PC-3 (cell line): ENCODE data around the gene SMG7. TPM values are rescaled to one million over a fixed set of nuclear protein-coding genes. Genes with fewer than 3 reads are reported as not detected.
A peak's percentile ranks its signal among the peaks of the same experiment; 100 is the strongest.

Source experiments
- ATAC-seq: fragments of 200-7000 bp; cut with Tn5 transposase; 2 replicates; pipeline ENCODE4 v1.9.1; 2020; ENCODE audit warnings: mild to moderate bottlenecking, moderate library complexity
- BruUV-seq: library from RNA; stranded (reverse); fragments of 400-500 nt; replicated peaks from 2 replicates; lab custom pipeline; 2021; lab: Mats Ljungman, UMichigan
- CTCF ChIA-PET: fragments of 300-600 bp; sonication (Branson Sonifier 250); formaldehyde crosslinking; loops from one replicate; lab custom pipeline; 2022; ENCODE audit warnings: antibody characterized with exemption; lab: Charles Lee
- POLR2A ChIA-PET: fragments of 300-600 bp; sonication (Branson Sonifier 250); formaldehyde crosslinking; loops from one replicate; lab custom pipeline; 2022; ENCODE audit warnings: antibody characterized with exemption; ENCODE audit not compliant: unreplicated experiment; lab: Charles Lee
- DNase-seq: peaks from one replicate; pipeline ENCODE4 v3.0.0-alpha.2; 2015
- H2AFZ ChIP-seq: fragments of 300-600 bp; sonication (generic); 2 replicates; pipeline ENCODE4 v1.6.0; 2016; ENCODE audit warnings: antibody characterized with exemption, low read length
- H3F3A ChIP-seq: fragments of 300-600 bp; sonication (generic); one replicate; pipeline ENCODE4 v1.6.0; 2017; ENCODE audit warnings: antibody characterized with exemption, low read length, control low read depth, mild to moderate bottlenecking; ENCODE audit not compliant: unreplicated experiment
- H3K27ac ChIP-seq: fragments of 300-600 bp; sonication (generic); 2 replicates; pipeline ENCODE4 v1.5.1; 2016; ENCODE audit warnings: mild to moderate bottlenecking, low read length
- H3K27me3 ChIP-seq: fragments of 300-600 bp; sonication (generic); 2 replicates; pipeline ENCODE4 v1.6.1; 2016; ENCODE audit warnings: low read length, mixed read lengths
- H3K36me3 ChIP-seq: fragments of 300-600 bp; sonication (generic); 2 replicates; pipeline ENCODE4 v1.6.1; 2016; ENCODE audit warnings: low read depth, mixed run types, low read length, mixed read lengths
- H3K4me1 ChIP-seq: fragments of 300-600 bp; sonication (generic); 2 replicates; pipeline ENCODE4 v1.5.1; 2016; ENCODE audit warnings: low read length; ENCODE audit not compliant: insufficient read depth
- H3K4me2 ChIP-seq: fragments of 300-600 bp; sonication (generic); 2 replicates; pipeline ENCODE4 v1.6.0; 2016; ENCODE audit warnings: low read length
- H3K4me3 ChIP-seq: fragments of 300-600 bp; sonication (generic); 2 replicates; pipeline ENCODE4 v1.5.1; 2016; ENCODE audit warnings: mild to moderate bottlenecking, low read length, mixed read lengths
- H3K79me2 ChIP-seq: fragments of 300-600 bp; sonication (generic); 2 replicates; pipeline ENCODE4 v1.6.1; 2017; ENCODE audit warnings: low read length, mixed read lengths
- H3K9ac ChIP-seq: fragments of 300-600 bp; sonication (generic); 2 replicates; pipeline ENCODE4 v1.6.0; 2016; ENCODE audit warnings: mild to moderate bottlenecking, low read length
- H3K9me2 ChIP-seq: fragments of 300-600 bp; sonication (generic); replicated peaks from 2 replicates; pipeline ENCODE4 v1.6.1; 2016; ENCODE audit warnings: mixed run types, low read length, mixed read lengths
- H3K9me3 ChIP-seq: fragments of 300-600 bp; sonication (generic); 2 replicates; pipeline ENCODE4 v1.6.1; 2016; ENCODE audit warnings: low read length, mixed read lengths
- H4K20me1 ChIP-seq: fragments of 300-600 bp; sonication (generic); 2 replicates; pipeline ENCODE4 v1.6.1; 2016; ENCODE audit warnings: low read length, mixed read lengths
- CTCF ChIP-seq: fragments of 300-600 bp; sonication (generic); conservative IDR thresholded peaks from 2 replicates; pipeline ENCODE4 v1.5.1; 2017; ENCODE audit warnings: antibody characterized with exemption, low read depth, mild to moderate bottlenecking, low read length
- EZH2 ChIP-seq: fragments of 300-600 bp; sonication (generic); IDR thresholded peaks from one replicate; pipeline ENCODE4 v1.6.1; 2017; ENCODE audit warnings: antibody characterized with exemption, mild to moderate bottlenecking, low read length; ENCODE audit not compliant: unreplicated experiment
- EZH2phosphoT487 ChIP-seq: fragments of 300-600 bp; sonication (generic); IDR thresholded peaks from 2 replicates; pipeline ENCODE4 v1.6.1; 2018; ENCODE audit warnings: mild to moderate bottlenecking, antibody characterized with exemption, low read length, borderline replicate concordance
- intact Hi-C: fragments of 100-400 bp; cut with micrococcal nuclease; formaldehyde crosslinking; loops from 2 replicates; pipeline ENCODE4 v1.9.0; 2023
- total RNA-seq: library from RNA; depleted of rRNA; stranded (reverse); fragments of >200 nt; gene quantifications from 2 replicates; pipeline ENCODE4 v1.2.3, GENCODE V29; 2014

Gene SMG7
- total RNA-seq, 1 experiment from 2014 or later, result 25.5 TPM

DNA sequence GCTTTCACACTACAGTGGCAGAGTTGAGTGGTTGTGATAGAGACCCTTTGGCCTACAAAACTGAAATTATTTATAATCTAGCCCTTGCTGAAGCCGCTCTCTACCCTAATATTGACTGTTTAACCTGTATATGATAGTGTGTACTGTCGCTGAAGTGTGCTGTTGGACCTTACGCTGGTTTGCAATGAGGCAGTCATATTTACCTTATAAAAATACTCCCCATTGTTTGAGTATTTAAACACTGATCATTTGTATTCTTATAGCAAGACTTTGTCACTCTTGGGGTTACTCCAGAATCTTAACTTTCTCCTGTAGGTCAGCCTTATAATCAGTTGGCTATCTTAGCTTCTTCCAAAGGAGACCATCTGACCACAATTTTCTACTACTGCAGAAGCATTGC is 56.3 kb downstream of the SMG7 start:
- Histone ChIP-seq H3K27me3 (no peaks in the 10 kb centered on the region), H3K9me3 (no peaks in the 10 kb centered on the region), H3K4me3 (no peak overlapping the region), H3K9ac (no peak overlapping the region), H3K4me1 (peaks cover 12% of the 10 kb centered on the region), H3K36me3 (peaks cover 31% of the 10 kb centered on the region), H3K4me2 (peak overlapping the region; percentile 48), H3K79me2 (no peaks in the 10 kb centered on the region), H3F3A (no peaks in the 10 kb centered on the region), H4K20me1 (no peaks in the 10 kb centered on the region), H3K9me2 (no peaks in the 10 kb centered on the region), H2AFZ (no peak overlapping the region), H3K27ac (peak overlapping the region; percentile 80)
- TF ChIP-seq CTCF (no peak), EZH2phosphoT487 (no peak), EZH2 (no peak)
- no TSS peak for BruUV-seq
- DNase-seq, result peak; percentile 1
- ATAC-seq, result peak; percentile 69
- ChIA-PET CTCF (no interaction called here), POLR2A (no interaction called here)
- intact Hi-C loops, result loop anchor here (2.0 kb wide), 1 partner anchor 14 kb away; no protein-coding TSS in a partner anchor

DNA sequence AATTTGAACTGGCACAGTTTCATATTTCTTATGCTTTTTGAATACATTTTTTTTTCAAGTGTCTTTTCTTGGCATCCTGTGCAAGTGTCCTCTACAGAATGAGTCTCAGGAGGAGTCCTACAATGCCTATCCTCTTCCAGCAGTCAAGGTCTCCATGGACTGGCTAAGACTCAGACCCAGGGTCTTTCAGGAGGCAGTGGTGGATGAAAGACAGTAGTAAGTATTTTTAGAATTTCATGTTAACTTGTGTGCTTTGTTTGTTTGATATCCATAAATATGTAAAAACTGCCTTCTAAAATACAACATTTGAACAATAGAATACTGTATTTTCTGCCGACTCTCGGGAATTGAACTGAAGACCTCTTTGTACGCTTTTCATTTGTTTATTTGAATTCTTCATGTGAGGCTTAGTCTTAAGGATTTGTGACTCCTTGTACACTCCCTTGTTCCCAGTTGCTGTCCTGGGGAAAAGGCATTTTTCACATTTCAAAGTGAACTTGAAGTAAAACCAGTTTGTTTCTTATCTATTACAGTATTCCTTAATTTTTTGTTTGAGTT is 61.4 kb downstream of the SMG7 start:
- no peak overlapping the region for H3K27ac ChIP-seq
- intact Hi-C loops, result no loop called here
- no peak overlapping the region for H3K4me3 ChIP-seq
- H3K36me3 ChIP-seq, result peaks cover 49% of the 10 kb centered on the region
- H3K79me2 ChIP-seq, result no peaks in the 10 kb centered on the region
- TF ChIP-seq EZH2, result no peak
- no peak for TF ChIP-seq EZH2phosphoT487
- TF ChIP-seq CTCF, result no peak
- H3K27me3 ChIP-seq, result no peaks in the 10 kb centered on the region
- ATAC-seq (no peak), DNase-seq (no peak)
- CTCF ChIA-PET, result no interaction called here
- no peak overlapping the region for H3K9ac ChIP-seq
- peaks cover 20% of the 10 kb centered on the region for H3K4me1 ChIP-seq
- no peak overlapping the region for H2AFZ ChIP-seq
- no peaks in the 10 kb centered on the region for H3K9me2 ChIP-seq
- H4K20me1 ChIP-seq, result no peaks in the 10 kb centered on the region
- H3K9me3 ChIP-seq, result no peaks in the 10 kb centered on the region
- POLR2A ChIA-PET, result no interaction called here
- no TSS peak for BruUV-seq
- H3F3A ChIP-seq, result no peaks in the 10 kb centered on the region
- no peak overlapping the region for H3K4me2 ChIP-seq

DNA sequence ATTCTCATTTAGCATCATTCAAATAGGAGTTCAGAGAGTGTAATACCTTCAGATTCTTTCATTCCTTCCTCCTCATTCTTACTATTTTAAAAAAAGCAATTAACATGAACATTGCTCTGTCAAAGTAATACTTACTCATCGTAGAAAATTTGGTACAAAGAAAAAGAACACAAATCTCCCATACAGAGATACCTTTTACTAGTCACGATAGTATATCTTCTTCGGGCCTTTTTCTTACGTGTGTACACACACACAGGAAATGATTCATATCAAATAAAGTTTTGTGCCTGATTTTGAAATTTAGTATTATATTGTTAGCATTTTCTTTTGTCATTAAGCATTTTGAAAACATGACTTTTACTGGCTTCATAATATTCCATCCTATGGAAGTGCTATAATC is 65.1 kb downstream of the SMG7 start:
- ATAC-seq, result peak; percentile 79
- BruUV-seq, result no TSS peak
- H3K36me3 ChIP-seq, result peaks cover 50% of the 10 kb centered on the region
- peak; percentile 45 for DNase-seq
- intact Hi-C loops, result no loop called here
- H3K9me3 ChIP-seq, result no peaks in the 10 kb centered on the region
- no peaks in the 10 kb centered on the region for H3F3A ChIP-seq
- H4K20me1 ChIP-seq, result no peaks in the 10 kb centered on the region
- no peaks in the 10 kb centered on the region for H3K27me3 ChIP-seq
- CTCF ChIA-PET, result no interaction called here
- H3K9ac ChIP-seq, result 0 out of 2 replicates have a peak overlapping the region, but pooled peaks have one; percentile 12
- no peaks in the 10 kb centered on the region for H3K9me2 ChIP-seq
- no peaks in the 10 kb centered on the region for H3K79me2 ChIP-seq
- H2AFZ ChIP-seq, result no peak overlapping the region
- H3K4me1 ChIP-seq, result peaks cover 13% of the 10 kb centered on the region
- TF ChIP-seq EZH2, result no peak
- TF ChIP-seq CTCF, result no peak
- TF ChIP-seq EZH2phosphoT487, result no peak
- H3K4me3 ChIP-seq, result no peak overlapping the region
- H3K4me2 ChIP-seq, result no peak overlapping the region; the same call in 1 of the 2 replicates
- H3K27ac ChIP-seq, result peak overlapping the region; percentile 81
- POLR2A ChIA-PET, result no interaction called here
